Measurements from ENCODE around the gene B4GALT2.

B4GALT2 gene

DNA sequence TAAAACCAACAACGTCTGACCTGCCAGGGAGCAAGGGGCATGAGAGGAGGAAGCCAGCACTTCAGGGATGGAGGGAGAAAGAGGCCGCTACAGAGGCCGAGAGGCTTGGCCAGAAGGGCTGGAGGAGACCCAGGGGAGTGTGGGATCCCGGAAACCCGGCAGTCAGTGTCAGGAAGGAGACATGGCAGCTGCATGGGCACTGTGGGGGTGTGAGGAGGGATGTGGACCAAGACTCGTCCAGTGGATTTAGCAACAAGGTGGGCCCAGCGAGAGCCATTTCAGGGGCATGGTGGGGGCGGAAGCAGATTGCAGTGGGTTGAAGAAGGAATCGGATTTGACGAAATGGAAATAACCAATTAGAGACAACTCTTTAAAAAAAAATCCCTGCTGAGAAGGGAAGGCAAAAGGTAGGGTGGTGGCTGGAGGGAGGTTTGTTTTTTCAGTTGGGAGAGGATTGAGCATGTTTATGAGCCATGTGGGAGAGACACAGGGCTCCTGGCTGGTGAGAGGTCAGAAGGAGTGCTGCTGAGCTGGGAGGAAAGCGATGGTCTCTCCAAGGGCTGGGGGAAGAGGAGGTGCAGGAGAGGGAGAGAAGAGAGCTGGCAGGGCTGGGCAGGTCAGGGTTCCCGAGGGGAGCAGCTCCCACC is 4.4 kb downstream of the B4GALT2 start:
- no peak for DNase-seq (ENCODE audit: low read depth in 4 of 4, low spot score in 1 of 4)

DNA sequence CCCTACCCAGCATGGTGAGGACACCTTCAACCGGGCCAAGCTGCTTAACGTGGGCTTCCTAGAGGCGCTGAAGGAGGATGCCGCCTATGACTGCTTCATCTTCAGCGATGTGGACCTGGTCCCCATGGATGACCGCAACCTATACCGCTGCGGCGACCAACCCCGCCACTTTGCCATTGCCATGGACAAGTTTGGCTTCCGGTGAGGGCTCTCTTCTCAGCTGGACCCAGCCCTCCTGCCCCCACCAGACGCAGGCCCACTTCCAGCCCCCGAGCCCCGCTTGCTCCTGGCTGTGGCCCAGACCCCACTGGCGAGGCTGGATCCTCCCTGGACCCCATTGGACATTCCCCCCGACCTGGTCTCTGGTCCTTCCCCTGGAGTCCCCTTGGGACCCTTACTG is 5.8 kb downstream of the B4GALT2 start:
- DNase-seq (ENCODE audit: low read depth in 4 of 4, low spot score in 1 of 4) = no peak

DNA sequence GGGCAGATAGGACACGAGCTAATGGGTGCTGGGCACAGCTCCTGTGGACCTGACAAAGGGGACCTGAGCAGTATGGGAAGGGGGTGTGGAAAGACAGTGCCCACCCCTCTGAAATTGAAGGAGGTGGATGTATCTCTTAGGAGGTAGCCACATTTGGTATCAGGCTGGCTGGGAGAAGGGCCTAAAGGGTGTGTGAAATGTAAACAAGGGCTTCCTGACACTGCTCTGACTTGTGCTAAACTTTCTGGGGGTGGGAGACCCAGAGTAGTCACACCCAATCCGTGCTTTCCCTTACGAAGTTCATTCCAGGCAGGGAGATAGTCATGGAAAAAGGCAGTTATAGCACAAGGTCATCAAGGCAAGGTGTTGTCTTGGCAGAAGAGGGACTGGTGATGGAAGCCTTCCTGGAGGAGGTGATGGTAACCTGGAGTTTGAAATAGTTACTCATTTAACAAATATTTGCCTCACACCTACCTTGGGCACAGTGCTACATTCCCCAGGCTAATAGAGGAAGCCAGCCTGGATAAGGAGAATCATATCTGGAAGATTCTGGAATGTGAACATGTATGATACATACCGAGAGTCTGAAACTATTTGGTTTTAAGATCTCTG is 7.1 kb downstream of the B4GALT2 start:
- no peak for DNase-seq (ENCODE audit: low read depth in 4 of 4, low spot score in 1 of 4)

DNA sequence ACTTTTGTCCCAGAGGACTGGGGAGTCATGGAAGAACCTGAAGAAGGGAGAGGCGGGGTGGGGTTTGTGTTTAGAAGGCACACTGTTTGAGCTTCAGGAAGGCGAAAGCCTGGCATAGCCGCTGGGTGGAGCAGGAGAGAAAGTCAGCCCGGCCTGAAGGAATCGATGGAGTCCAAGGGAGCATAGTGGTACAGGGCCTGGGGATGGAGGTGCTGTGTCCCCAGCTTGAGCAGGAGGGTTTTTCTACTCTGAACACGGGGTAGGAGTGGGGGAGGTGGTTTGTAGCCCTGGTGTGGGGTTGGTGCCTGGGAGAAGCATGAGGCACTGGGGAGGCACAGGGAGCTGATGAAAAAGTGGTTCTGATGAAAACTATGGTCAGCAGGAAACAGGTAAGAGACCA is 7.7 kb downstream of the B4GALT2 start:
- no peak for DNase-seq (ENCODE audit: low read depth in 4 of 4, low spot score in 1 of 4)

DNA sequence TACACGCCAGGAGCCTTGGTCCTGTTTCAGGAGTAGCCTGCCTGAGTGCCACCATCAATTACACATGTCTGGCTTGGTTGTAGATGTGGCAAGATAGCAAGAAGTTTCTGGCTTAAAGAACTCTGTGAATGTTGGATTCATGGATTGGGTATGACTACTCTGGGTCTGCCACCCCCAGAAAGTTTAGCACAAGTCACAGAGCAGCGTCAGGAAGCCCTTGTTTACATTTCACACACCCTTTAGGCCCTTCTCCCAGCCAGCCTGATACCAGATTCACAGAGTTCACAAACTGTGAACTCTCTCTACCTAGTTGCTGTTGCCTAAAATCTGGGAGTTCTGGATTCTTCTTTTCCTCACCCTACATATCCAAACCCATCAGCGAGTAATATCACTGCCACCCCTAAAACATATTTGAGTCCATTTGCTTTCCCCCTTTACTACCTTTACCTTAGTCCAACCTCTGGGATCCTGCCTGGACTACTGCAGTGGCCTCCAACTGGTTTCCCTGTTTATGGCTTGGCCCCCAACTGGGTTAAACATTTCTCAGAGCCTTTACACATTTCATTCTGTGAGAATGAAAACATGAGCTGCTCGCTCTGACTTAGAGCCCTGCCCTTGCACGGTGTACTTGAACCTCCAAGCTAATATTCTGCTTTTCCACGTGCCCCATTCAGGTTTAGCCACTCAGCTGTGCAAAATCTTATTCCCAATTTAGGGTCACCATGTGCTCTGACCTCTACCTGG is 8.3 kb downstream of the B4GALT2 start:
- DNase-seq (ENCODE audit: low read depth in 4 of 4, low spot score in 1 of 4) = no peak

DNA sequence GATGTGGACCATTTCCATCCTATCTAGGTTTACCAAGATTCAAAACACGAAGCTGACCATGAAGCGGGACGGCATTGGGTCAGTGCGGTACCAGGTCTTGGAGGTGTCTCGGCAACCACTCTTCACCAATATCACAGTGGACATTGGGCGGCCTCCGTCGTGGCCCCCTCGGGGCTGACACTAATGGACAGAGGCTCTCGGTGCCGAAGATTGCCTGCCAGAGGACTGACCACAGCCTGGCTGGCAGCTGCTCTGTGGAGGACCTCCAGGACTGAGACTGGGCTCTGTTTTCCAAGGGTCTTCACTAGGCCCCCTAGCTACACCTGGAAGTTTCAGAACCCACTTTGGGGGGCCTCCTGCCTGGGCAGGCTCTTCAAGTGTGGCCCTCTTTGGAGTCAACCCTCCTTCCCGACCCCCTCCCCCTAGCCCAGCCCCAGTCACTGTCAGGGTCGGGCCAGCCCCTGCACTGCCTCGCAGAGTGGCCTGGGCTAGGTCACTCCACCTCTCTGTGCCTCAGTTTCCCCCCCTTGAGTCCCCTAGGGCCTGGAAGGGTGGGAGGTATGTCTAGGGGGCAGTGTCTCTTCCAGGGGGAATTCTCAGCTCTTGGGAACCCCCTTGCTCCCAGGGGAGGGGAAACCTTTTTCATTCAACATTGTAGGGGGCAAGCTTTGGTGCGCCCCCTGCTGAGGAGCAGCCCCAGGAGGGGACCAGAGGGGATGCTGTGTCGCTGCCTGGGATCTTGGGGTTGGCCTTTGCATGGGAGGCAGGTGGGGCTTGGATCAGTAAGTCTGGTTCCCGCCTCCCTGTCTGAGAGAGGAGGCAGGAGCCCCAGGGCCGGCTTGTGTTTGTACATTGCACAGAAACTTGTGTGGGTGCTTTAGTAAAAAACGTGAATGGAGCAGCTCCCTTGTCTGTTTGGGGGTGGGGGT is 11.5 kb downstream of the B4GALT2 start:
- no peak for DNase-seq (ENCODE audit: low read depth in 4 of 4, low spot score in 1 of 4)

DNA sequence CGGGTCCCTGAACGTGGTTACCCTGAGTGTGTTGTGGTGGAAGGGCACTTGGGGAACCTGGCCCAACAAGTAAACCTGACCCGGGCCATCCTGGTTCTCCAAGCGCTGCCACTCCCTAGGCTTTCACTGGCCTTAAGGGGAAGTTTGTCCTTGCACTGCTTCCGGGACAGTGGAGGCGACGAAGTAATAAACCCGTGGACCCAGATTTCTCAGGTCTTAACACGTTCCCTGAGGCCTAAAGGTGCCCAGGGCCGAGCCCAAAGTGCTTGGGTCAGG is 12.1 kb downstream of the B4GALT2 start:
- DNase-seq (ENCODE audit: low read depth in 4 of 4, low spot score in 1 of 4) = peak in 1 of 4 experiments; percentile 7

DNA sequence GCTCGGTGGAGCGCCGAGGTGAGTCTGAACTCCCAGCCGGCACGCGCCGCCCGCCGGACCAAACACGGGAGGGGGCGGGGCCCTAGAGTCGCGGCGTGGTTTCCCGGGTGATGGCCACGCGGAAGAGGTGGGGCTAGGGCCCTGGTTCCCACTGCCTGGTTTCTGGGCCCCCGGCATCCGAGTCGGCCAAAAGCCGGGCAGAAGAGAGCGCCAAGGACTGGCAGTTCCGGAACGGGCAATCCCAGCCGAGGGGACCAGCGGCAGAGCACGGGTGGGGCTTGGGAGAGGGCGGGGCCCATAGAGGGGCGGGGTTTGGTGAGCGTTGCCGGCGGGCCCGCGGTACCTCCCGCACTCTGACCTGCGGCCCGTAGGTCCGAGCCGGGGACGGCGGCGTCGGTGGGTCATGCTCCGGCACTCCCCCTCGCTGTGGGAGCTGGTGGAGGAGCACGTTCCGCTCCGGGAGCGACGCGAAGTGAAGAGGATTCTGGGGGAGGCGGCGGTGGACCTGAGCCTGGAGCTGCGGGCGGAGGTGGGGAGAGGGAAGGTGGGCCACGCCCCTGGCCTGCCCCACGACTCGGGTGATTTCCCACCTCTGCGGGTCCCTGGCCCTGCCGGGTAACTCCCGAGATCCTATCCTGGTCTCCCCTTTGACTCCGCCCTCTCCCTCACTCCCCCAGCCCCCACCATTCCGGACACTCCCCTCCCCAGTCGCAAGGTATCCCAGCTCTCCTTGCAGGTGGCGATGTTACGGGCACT is 12.6 kb downstream of the B4GALT2 start, which contains the start of gene CCDC24:
Gene CCDC24 (plus strand): TSS at position 124 of the 756 bp plus-strand sequence. CDS start 280 bp downstream, at position 404.
- peak in 3 of 4 experiments; percentile 53 to 74 (median 65) for DNase-seq (ENCODE audit: low read depth in 4 of 4, low spot score in 1 of 4)

DNA sequence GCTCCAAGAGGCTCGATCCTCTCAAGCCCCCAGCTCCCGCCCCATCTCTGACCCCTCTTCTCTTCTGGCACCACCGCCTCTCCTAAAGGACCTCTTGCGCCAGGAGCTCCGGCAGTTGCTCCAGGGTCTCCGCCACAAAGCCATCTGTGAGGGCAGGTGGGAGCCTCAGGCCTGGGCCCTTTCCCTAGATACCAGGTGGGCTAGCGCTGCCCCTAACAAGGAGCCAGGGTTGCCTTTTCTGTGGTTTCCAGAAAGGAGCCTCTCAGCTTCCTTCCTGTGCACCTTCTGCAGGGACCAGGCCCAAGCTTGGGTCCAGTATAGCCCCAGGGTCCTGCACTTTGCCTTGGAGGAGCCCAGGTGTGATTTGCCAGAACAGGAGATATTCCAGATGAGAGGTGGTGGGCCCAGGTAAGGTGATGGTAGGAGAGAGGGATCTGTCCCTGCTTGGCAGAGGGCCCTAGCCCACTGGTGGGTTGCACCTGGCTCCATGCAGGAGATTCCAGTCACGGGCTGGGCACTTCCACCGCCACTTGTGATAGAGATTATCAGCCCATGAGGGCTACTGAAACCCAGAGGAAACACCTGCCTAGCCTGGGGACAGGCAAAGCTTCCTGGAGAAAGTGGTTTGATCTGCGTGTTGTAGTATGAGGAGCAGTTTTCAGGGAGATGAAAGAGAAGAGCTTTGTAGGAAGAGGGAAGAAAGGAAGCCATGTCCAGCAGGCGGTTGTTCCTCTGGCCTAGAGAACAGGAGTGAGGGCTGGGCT is 13.4 kb downstream of the B4GALT2 start:
- DNase-seq (ENCODE audit: low read depth in 4 of 4, low spot score in 1 of 4) = no peak

DNA sequence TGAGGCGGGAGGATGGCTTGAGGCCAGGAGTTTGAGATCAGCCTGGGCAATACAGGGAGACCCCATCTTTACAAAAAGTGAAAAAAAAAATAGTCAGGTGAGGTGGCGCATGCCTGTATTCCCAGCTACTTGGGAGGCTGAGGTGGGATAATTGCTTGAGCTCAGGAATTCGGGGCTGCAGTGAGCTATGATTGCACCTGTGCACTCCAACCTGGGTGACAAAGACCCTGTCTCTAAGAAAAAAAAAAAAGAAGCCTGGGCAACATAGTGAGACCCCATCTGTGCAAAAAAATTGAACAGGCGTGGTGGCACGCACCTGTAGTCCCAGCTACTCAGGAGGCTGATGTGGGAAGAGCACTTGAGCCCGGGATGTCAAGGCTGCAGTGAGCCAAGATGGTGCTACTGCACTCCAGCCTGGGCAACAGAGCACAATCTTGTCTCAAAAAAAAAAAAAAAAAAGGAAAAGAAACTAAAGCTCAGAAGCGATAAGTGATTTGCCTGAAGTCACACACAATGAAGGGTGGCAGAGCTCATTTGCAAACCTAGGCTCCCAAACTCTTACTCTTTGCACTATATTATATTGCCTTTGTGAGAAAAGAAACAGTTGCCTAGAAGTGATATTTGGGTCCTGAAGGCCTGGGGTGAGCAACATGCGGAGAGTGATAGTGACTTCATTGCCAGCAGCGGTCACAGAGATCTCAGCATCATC is 14.3 kb downstream of the B4GALT2 start:
- DNase-seq (ENCODE audit: low read depth in 4 of 4, low spot score in 1 of 4) = no peak

DNA sequence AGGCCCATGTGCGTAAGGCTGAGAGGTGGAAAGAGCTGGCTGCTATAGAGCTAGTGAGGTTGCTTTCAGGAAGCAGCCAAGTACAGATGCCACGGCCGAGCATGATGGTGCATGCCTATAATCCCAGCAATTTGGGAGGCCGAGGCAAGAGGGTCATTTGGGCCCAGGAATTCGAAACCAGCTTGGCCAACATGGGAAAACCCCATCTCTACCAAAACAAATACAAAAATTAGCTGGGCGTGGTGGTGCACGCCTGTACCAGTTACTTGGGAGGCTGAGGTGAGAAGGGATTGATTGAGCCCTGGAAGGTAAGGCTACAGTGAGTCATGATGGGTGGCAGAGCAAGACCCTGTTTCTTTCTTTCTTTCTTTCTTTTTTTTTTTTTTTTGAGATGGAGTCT is 15.1 kb downstream of the B4GALT2 start:
- no peak for DNase-seq (ENCODE audit: low read depth in 4 of 4, low spot score in 1 of 4)

DNA sequence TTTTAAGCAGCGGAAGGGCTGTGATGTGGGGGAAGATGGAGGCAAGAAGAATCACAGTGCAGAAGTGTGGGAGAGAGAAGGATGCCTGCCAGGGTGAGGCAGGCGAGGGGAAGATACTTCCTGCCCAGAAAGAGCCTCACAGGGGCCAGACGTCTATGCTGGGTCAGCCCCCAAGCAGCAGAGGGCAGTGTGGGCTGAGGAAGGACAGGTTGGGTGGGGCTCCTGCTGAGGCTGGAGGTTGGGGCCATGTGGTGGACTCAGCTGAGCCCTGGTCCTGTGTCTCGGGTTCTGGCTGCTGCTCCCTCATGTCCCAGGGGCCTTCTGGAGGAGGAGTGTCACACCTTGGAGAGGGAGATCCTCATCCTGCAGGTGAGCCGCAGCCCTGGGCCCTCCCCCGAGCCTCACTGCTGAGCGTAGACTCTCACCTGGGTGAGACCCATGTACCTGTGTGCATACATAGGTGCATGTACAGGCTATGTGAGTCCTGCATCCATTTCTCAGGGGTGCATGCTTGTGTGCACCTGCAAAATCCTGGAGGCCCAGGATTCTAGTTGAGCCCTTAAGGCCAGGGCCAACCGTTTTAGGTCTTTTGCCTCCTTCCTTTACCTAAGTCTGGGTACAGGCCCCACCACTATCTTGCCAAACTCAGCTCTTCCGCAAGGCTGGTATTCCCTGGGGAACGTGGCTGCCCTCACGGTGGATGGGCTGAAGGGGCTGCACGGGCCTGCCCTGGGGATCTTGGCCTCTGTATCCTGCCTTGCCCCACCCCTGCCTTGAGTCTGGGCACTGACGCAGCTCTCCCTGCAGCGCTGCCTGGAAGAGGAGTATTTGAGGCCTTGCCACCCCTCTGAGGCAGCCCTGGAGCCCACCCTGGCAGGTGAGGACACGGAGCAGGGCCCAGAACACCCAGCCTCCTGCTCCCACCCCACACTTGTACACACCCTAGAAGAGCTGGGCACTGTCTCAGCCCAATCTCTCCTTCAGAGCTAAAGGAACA is 16.1 kb downstream of the B4GALT2 start:
- no peak for DNase-seq (ENCODE audit: low read depth in 4 of 4, low spot score in 1 of 4)

DNA sequence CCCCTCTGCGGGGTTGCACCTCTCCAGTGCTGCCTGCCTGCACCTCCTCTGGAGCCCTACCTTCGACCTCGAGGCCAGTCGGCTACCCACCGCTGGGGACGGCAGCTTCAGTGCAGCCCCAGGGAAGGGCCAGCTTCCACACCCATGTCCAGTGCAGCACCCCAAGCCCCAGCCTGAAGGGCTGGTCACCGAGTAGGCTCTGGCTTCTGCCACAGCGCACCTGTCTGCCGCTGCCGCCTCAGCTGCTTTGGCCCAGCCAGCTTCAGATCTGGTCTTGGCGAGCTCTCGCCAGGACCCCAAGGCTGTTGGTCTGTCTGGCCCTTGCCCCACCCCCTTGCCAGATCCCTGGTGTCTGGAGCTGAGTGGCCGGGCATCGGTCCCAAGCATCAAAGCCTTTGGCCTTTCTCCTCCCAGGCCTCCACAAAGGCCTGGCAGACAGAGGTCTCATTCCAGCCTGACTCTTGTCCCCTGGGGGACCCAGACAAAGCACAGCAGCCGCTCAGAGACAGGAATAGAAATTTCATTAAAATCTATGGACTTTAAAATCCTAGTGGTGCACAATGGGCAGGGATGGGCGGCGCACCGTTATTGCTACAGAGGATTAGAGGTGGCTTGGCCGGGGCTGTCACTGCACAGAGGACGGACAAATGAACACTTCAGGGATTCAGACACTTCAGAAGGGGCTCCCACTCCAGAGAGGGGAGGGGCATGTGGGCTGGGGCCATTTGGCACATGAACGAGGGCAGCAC is 17.1 kb downstream of the B4GALT2 start:
- no peak for DNase-seq (ENCODE audit: low read depth in 4 of 4, low spot score in 1 of 4)

DNA sequence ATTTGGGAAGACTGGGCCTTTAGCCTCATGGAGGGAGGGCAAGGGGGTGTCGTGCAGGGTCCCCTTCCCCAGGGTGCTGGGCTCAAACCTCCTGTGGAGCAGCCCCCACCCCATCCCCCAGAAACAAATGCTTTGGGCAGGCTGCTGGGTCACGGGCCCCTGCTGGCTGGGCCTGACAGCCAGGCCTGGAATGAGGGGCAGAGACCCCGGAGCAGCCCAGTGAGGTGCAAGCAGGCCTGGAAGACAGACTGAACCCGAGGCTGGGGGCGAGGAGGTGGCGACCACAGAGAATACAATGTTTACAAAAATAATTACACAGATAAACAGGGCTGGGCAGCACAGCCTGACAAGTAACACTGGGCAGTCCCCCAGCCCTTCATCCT is 17.7 kb downstream of the B4GALT2 start:
- DNase-seq (ENCODE audit: low read depth in 4 of 4, low spot score in 1 of 4) = no peak

DNA sequence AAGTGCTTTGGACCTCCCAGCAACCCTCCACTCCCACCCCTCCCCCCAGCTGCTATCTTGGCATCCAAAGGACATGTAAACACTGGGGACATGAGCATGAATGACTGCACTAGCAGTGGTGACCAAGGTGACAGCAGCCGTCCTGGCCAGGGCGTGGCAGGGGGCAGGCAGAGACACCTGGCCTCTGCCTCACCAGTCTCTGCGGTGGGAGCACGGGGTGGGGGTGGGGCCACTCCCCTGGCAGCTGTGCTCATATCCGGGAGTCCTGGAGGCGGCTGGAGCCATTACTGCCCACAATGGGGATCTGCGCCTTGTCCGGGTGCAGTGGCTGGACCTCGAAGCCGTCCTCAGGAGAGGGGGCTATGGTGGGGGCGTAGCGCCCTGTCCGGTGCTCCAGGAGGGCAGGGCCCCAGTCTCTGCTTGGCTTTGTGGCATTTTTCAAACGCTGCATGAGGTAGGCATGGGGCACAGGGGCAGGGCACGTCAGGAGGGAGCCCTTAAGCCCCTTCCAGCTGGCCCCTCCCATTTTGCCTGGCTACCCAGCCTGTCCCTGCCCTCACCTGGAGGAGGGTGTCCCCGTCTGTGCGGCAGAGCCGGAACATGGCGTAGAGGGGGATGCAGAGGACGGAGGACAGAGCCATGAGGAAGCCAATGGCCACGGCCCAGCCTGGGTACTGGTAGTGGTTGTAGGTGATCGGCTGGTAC is 18.4 kb downstream of the B4GALT2 start:
- no peak for DNase-seq (ENCODE audit: low read depth in 4 of 4, low spot score in 1 of 4)

DNA sequence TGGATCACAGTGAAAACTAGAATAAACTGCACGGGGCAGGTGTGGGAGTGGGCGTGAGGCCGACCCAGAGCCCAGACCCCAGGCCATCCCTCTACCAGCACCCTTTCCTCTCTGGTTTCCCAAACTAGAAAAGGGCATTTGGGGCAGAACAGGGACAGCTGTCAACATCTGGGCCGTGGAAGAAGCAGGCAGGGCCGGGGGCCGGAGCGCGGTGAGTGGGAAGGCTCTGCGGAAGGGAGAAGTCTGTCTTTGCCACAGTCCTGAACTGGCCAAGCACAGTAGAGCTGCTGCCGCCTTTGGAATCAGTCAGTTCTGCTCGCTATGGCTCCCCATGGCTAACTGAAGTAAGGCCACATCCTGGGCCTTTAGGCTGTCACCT is 19.0 kb downstream of the B4GALT2 start:
- DNase-seq (ENCODE audit: low read depth in 4 of 4, low spot score in 1 of 4) = no peak

DNA sequence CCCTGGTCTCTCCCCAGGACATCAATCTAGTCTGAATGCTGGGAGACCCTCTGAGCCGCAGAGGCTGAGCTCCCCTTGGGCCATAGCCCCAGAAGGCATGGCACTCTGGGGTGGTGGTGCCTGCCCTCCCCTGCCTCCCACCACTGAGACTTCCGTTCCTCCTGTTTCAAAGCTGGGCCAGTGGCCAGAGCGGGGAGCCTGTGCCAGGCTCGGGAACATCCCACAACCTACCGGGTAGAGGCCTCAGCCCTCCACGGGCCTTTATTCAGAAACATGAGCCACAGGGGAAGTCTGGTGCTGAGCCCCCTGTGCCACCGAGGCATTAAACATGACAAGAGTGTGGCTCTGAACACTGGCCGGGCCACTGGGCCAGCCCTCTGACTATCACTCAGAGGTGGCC is 20.4 kb downstream of the B4GALT2 start:
- DNase-seq (ENCODE audit: low read depth in 4 of 4, low spot score in 1 of 4) = no peak

Data from stimulated activated CD4-positive, alpha-beta T cell treated with anti-CD3 and anti-CD28 coated beads, Interleukin-1b, Interleukin-23, amount 100 ng/mL, for 24 hours (primary cell).